ENCODE measurements around the gene ACOT8.
"Not testable (repeated sequence)": the region's sequence is repeated elsewhere in the genome, so short reads cannot be mapped to it uniquely, and the experiment has no call there.

The ACOT8 gene

GRCh38 chr20:45857114-45857881, at the start of gene ACOT8, which contains the start of gene ZSWIM3:
ACOT8 (minus strand) TSS chr20:45857392; CDS start chr20:45857315, 77 bp downstream.
ZSWIM3 (plus strand) TSS chr20:45857614; CDS start chr20:45857826, 212 bp downstream.
- peak; percentile 80 for DNase-seq (ENCODE audit: low read depth)

DNA sequence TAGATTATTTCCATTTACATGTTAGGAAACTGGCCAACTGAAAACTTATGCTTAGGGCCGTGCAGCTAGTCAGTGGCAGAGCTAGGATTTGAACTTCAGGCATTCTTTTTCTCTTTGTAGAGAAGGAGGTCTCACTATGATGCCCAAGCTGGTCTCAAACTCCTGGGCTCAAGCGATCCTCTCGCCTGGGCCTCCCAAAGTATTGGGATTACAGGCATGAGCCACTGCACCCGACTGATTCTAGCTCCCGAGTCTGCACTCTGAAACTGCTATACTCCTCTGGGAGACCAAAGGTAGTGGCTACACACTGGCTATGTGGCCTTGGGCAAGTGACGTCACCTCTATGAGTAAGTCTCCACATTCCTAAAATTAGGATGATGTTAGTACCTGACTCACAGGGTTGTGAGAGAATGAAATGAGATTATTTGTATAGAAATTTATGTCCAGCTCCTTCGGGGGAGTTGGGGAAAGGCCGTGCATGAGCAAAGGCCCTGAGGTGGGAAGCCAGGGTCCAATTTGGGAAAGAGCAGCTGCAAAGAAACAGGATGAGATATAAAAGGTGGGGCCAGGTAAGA, 48.4 kb upstream of the ACOT8 start:
- no peak for DNase-seq (ENCODE audit: low read depth)

- DNase-seq (ENCODE audit: low read depth): no peak
Observed at GRCh38 chr20:45904583-45905504, 47.7 kb upstream of the ACOT8 start.

DNA sequence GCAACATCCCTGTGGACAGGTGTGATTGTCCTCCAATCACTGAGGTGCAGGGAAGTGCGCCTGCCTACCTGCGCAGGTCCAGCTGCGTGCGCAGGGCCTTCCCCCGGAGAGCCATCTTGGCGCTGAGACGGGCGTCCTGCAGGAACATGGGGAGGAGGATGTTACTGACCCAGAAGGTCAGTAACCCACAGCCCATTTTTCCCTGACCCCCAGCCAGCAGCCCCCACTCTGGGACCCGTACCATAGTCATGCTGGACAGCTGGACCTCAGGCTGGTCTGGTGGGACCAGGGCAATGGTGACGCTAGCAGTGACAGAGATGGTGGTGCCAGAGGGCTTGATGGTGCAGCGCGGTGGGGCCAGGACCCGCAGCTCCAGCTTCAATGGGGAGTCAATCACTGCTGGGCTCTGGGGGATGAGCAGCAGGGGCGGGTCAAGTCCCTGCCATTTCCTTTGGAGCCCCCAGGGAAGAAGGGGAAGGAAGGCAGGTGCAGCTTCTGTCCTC, 45.1 kb upstream of the ACOT8 start:
- DNase-seq (ENCODE audit: low read depth): no peak

DNA sequence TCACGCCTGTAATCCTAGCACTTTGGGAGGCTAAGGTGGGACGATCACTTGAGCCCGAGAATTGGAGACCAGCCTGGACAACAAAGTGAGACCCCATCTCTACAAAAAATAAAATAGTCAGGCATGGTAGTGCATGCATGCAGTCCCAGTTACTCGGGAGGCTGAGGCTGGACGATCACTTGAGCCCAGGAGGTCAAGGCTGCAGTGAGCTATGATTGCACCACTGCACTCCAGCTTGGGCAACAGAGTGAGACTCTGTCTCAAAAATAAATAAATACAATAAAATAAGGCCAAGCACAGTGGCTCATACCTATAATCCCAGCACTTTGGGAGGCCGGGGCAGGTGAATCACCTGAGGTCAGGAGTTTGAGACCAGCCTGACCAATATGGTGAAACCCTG, 44.1 kb upstream of the ACOT8 start:
- DNase-seq (ENCODE audit: low read depth): not testable (repeated sequence)

- no peak for DNase-seq (ENCODE audit: low read depth)
Observed at GRCh38 chr20:45899046-45899835, 42.0 kb upstream of the ACOT8 start.

DNA sequence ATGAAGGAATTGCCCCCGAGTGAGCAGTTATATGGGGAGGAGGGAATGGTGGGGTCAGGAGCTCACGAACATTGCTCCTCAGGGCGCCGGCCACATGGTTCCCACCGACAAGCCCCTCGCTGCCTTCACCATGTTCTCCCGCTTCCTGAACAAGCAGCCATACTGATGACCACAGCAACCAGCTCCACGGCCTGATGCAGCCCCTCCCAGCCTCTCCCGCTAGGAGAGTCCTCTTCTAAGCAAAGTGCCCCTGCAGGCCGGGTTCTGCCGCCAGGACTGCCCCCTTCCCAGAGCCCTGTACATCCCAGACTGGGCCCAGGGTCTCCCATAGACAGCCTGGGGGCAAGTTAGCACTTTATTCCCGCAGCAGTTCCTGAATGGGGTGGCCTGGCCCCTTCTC, 41.1 kb upstream of the ACOT8 start:
- no peak for DNase-seq (ENCODE audit: low read depth)

GRCh38 chr20:45897692-45898091, 40.5 kb upstream of the ACOT8 start:
- DNase-seq (ENCODE audit: low read depth): no peak

DNA sequence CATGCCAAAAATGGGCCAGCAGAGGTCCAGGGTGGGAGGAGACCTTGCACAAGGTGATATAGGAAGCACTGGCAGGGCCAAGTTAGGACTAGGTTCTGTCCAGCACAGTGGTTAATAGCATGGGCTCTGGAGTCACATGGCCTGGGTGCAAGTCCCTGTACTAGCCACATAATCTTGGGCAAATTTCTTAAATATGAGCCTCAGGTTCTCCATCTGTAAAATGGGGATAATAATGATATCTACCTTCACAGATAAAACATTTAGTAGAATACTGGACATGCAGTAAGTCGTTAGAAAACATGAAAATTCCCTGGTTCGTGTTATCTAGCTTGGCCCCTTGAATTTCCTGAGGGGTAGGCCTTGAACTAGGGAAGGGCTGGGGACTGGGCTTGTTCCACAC, 40.1 kb upstream of the ACOT8 start:
- no peak for DNase-seq (ENCODE audit: low read depth)

- DNase-seq (ENCODE audit: low read depth): no peak
Observed at GRCh38 chr20:45896641-45897161, 39.5 kb upstream of the ACOT8 start.

- no peak for DNase-seq (ENCODE audit: low read depth)
Observed at GRCh38 chr20:45894797-45895196, 37.6 kb upstream of the ACOT8 start.

- DNase-seq (ENCODE audit: low read depth): no peak
Observed at GRCh38 chr20:45893831-45894230, 36.6 kb upstream of the ACOT8 start.

DNA sequence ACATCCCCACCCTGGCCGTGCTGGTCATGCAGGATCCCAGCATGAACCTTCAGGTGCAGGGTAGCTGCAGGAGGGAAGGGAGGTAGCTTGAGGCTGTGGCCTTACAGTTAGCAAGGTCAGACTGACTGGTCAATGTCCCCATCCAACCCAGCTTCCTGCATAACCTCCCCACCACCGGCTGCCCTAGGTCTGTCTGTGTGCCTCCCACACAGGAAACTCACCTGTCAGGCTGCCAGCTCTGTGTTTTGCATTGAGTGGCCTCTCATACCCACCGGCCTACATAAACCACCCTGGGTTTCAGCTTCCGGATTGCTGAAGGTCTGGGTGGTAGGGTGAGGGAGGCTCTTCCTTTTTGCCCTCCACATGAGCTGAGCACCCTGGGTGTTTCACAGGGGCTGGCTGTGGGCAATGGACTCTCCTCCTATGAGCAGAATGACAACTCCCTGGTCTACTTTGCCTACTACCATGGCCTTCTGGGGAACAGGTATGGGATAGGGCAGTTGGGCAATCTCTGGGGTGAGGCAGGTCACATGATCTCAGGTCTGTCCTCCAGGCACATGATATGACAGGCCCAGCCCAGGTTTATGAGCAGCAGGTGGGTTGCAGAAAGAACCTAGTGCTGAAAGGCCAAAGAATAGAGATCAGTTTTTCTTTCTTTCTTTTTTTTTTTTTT, 35.8 kb upstream of the ACOT8 start:
- DNase-seq (ENCODE audit: low read depth): no peak

- DNase-seq (ENCODE audit: low read depth): no peak
Observed at GRCh38 chr20:45892049-45892825, 35.0 kb upstream of the ACOT8 start.

DNA sequence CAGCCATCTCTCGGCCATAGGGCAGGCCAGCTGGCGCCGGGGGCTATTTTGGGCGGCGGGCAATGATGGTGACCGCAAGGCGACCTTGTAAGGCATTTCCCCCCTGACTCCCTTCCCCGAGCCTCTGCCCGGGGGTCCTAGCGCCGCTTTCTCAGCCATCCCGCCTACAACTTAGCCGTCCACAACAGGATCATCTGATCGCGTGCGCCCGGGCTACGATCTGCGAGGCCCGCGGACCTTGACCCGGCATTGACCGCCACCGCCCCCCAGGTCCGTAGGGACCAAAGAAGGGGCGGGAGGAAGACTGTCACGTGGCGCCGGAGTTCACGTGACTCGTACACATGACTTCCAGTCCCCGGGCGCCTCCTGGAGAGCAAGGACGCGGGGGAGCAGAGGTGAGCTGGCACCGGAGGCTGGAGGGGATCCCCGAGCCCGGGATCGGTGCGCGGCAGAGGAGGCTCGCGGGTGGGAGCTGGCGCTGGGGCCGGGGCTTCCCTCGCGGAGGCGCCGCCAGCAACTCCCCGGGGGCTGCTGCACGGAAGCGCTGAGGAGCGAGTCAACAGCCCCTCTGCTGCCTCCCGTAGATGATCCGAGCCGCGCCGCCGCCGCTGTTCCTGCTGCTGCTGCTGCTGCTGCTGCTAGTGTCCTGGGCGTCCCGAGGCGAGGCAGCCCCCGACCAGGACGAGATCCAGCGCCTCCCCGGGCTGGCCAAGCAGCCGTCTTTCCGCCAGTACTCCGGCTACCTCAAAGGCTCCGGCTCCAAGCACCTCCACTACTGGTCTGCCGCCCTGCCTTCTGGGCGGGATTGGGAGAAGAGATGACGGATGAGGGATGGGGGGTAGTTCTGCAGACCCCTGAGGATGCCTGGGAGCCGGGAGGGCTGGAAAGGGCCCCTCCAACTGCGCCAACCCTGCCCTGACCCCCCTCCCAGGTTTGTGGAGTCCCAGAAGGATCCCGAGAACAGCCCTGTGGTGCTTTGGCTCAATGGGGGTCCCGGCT, 34.1 kb upstream of the ACOT8 start, which contains the start of the genes CTSA and NEURL2:
TSS of gene CTSA (plus strand) at position 351 of the 999 bp plus-strand sequence. CDS start at position 585, 234 bp downstream.
TSS of gene NEURL2 (minus strand) at position 224 of the 999 bp plus-strand sequence. CDS start at position 7, 217 bp downstream.
- peak; percentile 72 for DNase-seq (ENCODE audit: low read depth)

- DNase-seq (ENCODE audit: low read depth): peak; percentile 23
Observed at GRCh38 chr20:45890077-45890984, 33.1 kb upstream of the ACOT8 start.

GRCh38 chr20:45888681-45889080, 31.5 kb upstream of the ACOT8 start:
- no peak for DNase-seq (ENCODE audit: low read depth)

Data from activated T-helper 1 cell treated with Interleukin-2 at 50 U/mL for 16 hours (primary cell).